ENCODE measurements around the gene CNTN4.
A peak's percentile ranks its signal among the peaks of the same experiment; 100 is the strongest.

Gene CNTN4

DNA sequence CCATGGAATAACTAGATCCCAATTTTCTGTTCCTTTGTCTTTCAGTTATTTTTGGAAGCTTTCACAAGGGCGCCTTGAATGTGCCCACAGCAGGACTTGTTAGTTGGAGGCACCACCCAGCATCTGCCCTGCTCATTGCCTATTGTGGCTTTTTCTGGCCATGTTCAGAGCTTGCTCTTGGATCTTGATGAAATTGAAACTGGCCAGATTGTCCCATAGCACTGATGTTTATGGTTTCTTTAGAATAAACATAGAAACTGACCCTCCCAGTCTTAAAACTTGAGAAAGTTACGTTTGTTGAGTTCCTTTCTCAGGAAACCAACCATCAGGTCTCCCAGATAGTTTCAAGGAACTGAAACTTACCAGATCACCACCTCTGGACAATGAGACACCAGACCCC lies 536.8 kb downstream of the CNTN4 start:
- DNase-seq = no peak
- in situ Hi-C loops (cut with MboI; ENCODE audit: low pct_unique_long_range_greater_than_20kb, low sequenced_read_pairs) = no loop called here

GRCh38 chr3:2643606-2644005 lies 544.9 kb downstream of the CNTN4 start:
- in situ Hi-C loops (cut with MboI; ENCODE audit: low pct_unique_long_range_greater_than_20kb, low sequenced_read_pairs) = no loop called here
- DNase-seq = no peak

GRCh38 chr3:2645001-2645400 lies 546.3 kb downstream of the CNTN4 start:
- DNase-seq = no peak
- in situ Hi-C loops (cut with MboI; ENCODE audit: low pct_unique_long_range_greater_than_20kb, low sequenced_read_pairs) = no loop called here

GRCh38 chr3:2650746-2651145 lies 552.1 kb downstream of the CNTN4 start:
- in situ Hi-C loops (cut with MboI; ENCODE audit: low pct_unique_long_range_greater_than_20kb, low sequenced_read_pairs) = no loop called here
- no peak for DNase-seq

GRCh38 chr3:2652386-2652785 lies 553.7 kb downstream of the CNTN4 start:
- in situ Hi-C loops (cut with MboI; ENCODE audit: low pct_unique_long_range_greater_than_20kb, low sequenced_read_pairs) = no loop called here
- DNase-seq = no peak

DNA sequence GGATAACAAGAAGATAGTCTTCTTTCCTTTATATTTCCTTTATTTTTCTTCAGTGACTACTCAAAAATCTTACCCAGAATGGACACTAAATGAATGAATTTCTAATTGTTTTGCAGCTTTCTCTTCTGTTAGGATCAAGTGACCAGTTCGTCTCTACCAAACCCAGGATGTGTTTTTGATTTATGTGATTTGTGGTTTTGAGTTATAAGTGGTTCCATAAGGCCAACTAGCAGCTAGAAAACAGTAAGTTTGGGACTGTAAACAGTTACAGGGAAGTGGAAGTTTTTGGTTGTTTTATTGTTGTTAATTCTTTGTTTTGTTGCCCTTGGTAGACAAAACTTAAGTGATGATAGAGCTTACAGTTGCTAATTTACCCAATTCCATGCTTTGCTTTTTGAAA lies 555.0 kb downstream of the CNTN4 start:
- in situ Hi-C loops (cut with MboI; ENCODE audit: low pct_unique_long_range_greater_than_20kb, low sequenced_read_pairs) = no loop called here
- DNase-seq = no peak

DNA sequence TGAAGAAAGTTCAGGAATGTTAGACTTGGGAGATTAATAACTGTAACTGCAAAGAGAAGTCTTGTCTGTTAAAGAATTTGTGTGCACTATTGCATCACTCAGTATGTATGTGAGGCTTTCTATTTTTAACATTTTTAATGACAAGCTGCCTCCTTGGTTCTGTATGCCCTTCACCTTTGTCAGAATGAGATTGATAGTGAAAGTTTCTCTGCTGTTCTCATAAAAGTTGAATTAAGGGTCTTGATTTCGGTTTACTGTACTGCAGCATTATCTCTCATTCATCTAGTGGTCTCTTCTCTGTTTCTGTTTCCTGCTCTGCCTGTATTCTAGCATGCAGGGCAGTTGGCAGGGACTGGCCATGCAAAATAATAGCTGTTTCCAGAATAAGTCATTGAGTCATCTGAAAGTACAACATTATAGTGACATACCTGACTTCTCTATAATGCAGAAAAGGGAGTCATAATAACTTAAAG lies 556.6 kb downstream of the CNTN4 start:
- DNase-seq = no peak
- in situ Hi-C loops (cut with MboI; ENCODE audit: low pct_unique_long_range_greater_than_20kb, low sequenced_read_pairs) = no loop called here

DNA sequence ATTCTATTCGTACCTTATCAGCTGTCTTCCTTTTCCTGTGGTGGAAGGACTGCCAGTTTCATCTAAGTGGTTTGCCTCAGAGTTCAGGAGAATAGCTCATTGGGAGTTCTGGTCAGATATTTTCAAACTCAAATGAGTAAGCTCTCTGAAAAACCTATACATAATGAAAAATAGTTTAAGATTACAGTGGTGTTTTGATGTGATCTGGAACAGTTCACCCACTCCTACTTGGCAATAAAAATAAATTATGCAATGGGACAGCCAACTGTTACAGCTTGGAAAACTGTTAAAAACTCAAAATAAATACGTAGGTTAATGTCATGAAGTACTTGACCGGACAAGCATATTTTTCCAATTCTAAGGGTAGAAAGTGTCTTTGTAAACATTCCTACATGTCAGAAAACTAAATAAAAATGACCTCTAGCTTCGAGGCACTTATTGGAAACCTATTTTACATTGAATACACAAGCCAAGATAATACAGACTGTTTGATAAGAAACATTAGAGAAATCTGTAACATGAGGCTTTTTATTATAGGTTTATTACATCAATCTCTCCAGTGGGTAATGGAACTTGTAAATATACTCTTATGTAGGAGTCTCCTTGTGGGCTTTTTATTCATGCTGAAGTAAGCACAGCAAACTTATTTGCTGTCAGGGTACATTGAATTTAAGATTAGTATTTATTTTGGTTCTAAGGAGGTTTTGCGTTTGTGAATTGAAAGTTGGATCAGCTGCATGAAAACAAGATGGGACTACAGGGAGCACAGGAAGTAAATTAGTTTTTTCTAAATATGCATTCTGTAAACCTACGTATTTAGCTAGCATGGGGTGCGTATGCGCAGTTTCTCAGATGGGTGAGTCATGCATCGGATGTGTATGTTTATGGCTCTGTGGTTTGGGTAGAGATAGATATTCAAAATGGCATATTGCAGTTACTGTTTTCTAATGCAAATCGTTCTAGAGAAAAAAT lies 558.4 kb downstream of the CNTN4 start:
- in situ Hi-C loops (cut with MboI; ENCODE audit: low pct_unique_long_range_greater_than_20kb, low sequenced_read_pairs) = no loop called here
- DNase-seq = no peak

DNA sequence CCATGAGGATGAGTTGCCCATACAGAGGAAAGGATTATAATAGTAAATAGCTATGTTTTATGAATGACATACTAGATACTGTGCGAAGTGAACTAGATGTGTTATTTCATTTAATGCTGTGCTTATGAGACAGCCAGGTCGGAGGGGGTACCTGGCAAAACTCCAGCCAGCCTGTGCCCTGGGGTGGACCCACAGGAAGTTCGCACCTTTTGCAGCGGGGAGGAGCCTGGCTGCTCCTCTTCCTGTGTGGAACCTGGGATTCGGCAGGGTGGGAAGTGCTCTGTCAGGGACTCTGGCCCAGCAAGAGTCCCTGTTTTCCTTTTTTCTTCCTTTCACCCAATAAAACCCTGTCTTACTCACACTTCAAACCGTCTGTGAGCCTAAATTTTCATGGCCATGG lies 559.3 kb downstream of the CNTN4 start:
- no peak for DNase-seq
- in situ Hi-C loops (cut with MboI; ENCODE audit: low pct_unique_long_range_greater_than_20kb, low sequenced_read_pairs) = no loop called here

DNA sequence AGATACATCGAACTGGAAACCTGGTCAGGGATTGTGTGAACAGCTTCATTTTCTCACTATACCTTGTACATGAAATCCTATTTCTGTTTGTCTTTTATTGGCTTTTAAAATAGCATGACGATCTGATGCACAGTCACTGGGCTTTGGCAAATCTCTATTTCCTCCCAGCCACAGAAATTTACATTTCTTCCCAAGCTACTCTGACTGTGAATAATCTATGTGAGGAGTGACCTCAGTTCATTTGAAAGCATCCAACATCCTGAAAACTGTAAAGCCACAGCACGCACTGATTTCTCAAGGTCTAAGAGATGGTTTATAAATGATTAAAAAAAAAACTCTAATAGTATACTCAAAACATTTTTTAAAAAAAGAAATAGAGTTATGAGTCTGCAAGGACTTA lies 561.2 kb downstream of the CNTN4 start:
- DNase-seq = no peak
- in situ Hi-C loops (cut with MboI; ENCODE audit: low pct_unique_long_range_greater_than_20kb, low sequenced_read_pairs) = no loop called here

- in situ Hi-C loops (cut with MboI; ENCODE audit: low pct_unique_long_range_greater_than_20kb, low sequenced_read_pairs) = no loop called here
- DNase-seq = no peak
These were observed 562.4 kb downstream of the CNTN4 start for GRCh38 chr3:2661078-2661477.

DNA sequence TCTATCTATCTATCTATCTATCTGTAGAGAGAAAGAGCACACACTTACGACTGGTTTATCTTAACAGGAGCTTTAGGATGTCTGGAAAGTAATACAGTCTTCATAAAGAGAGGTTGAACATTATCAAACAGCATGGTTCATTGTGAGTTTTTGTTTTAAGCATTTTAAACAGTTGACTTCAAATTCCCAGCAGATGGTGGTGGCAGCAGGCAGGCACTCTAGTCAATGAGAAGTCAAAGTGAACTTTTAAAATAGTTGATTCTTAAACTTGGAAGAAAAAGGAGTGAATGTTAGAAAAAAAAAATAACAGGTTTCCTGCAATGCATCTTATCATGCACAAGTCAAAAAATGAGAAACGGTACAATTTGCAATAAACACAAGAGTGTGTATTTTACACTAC lies 578.8 kb downstream of the CNTN4 start:
- in situ Hi-C loops (cut with MboI; ENCODE audit: low pct_unique_long_range_greater_than_20kb, low sequenced_read_pairs) = no loop called here
- no peak for DNase-seq

- in situ Hi-C loops (cut with MboI; ENCODE audit: low pct_unique_long_range_greater_than_20kb, low sequenced_read_pairs) = no loop called here
- DNase-seq = no peak
These were observed 581.6 kb downstream of the CNTN4 start for GRCh38 chr3:2680236-2680635.

DNA sequence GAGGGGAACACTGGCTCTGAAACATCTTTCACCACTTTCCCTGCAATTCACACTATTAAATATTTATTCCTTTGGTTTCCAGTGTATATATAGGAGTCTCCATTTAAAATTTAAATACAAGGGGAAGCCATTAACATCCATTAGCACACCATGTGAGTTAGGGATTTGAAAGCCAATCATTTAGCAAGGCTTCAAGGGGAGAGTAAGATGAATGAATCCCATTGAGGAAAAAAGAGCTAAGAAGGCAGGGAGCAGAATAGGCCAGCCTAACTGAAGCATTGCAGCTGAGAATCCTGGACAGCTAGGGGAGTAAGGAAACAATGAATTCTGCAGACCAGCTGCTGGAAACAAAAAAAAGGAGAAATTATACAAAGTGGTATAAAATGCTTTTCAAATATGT lies 585.4 kb downstream of the CNTN4 start:
- in situ Hi-C loops (cut with MboI; ENCODE audit: low pct_unique_long_range_greater_than_20kb, low sequenced_read_pairs) = no loop called here
- DNase-seq = no peak

DNA sequence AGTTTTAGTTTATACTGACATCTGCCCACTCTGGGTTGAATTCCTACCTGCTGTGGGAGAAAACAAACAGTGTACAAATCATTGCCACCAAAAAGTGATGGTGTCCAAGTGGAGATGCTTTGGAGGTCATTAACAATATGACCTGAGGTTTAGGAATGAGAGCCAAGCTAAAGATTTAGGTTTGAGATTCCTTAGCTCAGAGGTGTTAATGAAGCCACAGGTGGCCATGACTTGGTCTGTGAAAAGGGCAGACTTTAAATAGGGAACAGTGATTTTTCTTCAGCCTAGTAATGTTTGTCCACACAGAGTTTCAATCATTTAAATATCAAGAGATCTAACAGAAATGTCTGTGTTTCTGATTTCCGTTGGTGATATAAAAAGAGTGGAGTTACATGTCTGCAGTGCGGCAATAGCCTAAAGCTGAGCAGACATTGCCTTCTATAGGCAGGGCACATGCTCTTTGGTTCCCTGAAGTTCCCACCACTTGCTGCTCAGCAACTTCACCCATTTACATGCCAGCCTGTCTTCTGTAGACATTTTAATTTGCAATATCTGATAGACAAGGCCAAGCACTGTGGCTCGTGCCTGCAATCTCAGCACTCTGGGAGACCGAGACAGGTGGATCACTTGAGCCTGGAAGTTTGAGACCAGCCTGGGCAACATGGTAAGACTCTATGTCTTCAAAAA lies 588.3 kb downstream of the CNTN4 start:
- in situ Hi-C loops (cut with MboI; ENCODE audit: low pct_unique_long_range_greater_than_20kb, low sequenced_read_pairs) = no loop called here
- no peak for DNase-seq

DNA sequence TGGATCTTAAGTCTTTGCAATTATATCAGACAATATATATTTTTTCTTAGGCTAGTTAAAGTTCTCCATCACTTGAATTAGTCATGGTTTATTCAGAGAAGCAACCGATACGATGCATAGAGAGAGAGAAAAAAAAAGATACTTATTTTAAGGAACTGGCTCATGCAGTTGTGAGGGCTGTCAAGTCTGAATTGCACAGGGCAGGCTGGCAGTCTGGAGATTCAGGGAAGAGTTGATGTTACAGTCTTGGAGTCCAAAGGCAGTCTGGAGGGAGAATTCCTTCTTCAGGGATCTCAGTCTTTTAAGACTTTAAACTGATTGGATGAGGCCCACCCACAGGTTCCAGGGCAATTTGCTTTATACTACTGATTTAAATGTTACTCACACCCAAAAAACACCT lies 598.9 kb downstream of the CNTN4 start:
- in situ Hi-C loops (cut with MboI; ENCODE audit: low pct_unique_long_range_greater_than_20kb, low sequenced_read_pairs) = no loop called here
- no peak for DNase-seq

DNA sequence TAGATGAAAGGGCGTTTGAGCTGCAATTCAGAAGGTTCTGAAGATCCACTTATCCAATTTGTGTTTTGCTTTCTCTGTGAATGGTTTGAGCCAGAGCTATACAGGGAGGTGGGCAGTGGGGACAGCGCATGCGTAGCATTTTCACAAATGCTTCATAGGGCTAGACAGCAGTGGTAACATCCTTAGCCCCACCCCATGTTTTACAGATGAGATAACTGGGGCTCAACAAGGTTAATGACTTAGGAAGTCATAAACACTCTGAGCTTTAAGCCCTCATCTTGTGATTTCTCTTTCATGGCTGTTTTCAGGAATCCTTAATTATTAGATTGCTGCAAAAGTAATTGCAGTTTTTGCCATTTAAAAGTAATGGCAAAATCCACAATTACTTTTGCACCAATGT lies 602.8 kb downstream of the CNTN4 start:
- no peak for DNase-seq
- in situ Hi-C loops (cut with MboI; ENCODE audit: low pct_unique_long_range_greater_than_20kb, low sequenced_read_pairs) = no loop called here

GRCh38 chr3:2706144-2706835 lies 607.6 kb downstream of the CNTN4 start:
- DNase-seq = peak; percentile 29
- in situ Hi-C loops (cut with MboI; ENCODE audit: low pct_unique_long_range_greater_than_20kb, low sequenced_read_pairs) = no loop called here

- in situ Hi-C loops (cut with MboI; ENCODE audit: low pct_unique_long_range_greater_than_20kb, low sequenced_read_pairs) = no loop called here
These were observed 608.2 kb downstream of the CNTN4 start for GRCh38 chr3:2706836-2707210.

GRCh38 chr3:2711081-2711480 lies 612.4 kb downstream of the CNTN4 start:
- in situ Hi-C loops (cut with MboI; ENCODE audit: low pct_unique_long_range_greater_than_20kb, low sequenced_read_pairs) = no loop called here
- DNase-seq = no peak

More at GRCh38 chr3:2706836-2707210, 608.2 kb downstream of the CNTN4 start:
- no peak for DNase-seq
